ENCODE data around the gene MGA. TPM values are rescaled to one million over a fixed set of nuclear protein-coding genes. Genes with fewer than 3 reads are reported as not detected.

MGA gene
- total RNA-seq, 4 donors from 2014 or later = 25.3 to 39.4 (median 31.5) TPM

- Histone ChIP-seq H3K4me3 (peak overlapping the region; percentile 73 to 91 (median 86)), H3K4me1 (peaks cover 50 to 77% (median 72%) of the 10 kb centered on the region in 4 donors), H3K36me3 (peaks cover 0 to 3% (median 0%) of the 10 kb centered on the region in 4 donors), H3K9me3 (no peaks in the 10 kb centered on the region), H3K27ac (replicated peaks in 1 of 4) (peak overlapping the region; percentile 83 to 95 (median 88)), H3K27me3 (no peaks in the 10 kb centered on the region)
- WGBS = 37% methylated on average over 2 of the region's 2 CpGs
- intact Hi-C loops (cut with DNase I) = no loop called here
- DNase-seq (ENCODE audit: extremely low spot score) = peak; percentile 29
- no peak for TF ChIP-seq POLR2A (IDR thresholded peaks at IDR 0.05; ENCODE audit: low read depth)
- no peak for TF ChIP-seq CTCF (IDR thresholded peaks at IDR 0.05)
- no peak for TF ChIP-seq EP300 (IDR thresholded peaks at IDR 0.05)
- TF ChIP-seq POLR2AphosphoS5 (IDR thresholded peaks at IDR 0.05) = no peak
Observed at GRCh38 chr15:41775651-41776050, 115.4 kb downstream of the MGA start.

GRCh38 chr15:41777421-41777973 is 117.3 kb downstream of the MGA start:
- peaks cover 55 to 85% (median 81%) of the 10 kb centered on the region in 4 donors for H3K4me1 ChIP-seq
- intact Hi-C loops (cut with DNase I) = no loop called here
- 67% methylated on average over 1 of the region's 1 CpG for WGBS

GRCh38 chr15:41778521-41778920 is 118.3 kb downstream of the MGA start:
- H3K9me3 ChIP-seq = no peaks in the 10 kb centered on the region
- DNase-seq (ENCODE audit: extremely low spot score) = no peak
- no peak for TF ChIP-seq POLR2A (IDR thresholded peaks at IDR 0.05; ENCODE audit: low read depth)
- TF ChIP-seq EP300 (IDR thresholded peaks at IDR 0.05) = no peak
- TF ChIP-seq POLR2AphosphoS5 (IDR thresholded peaks at IDR 0.05) = no peak
- TF ChIP-seq CTCF (IDR thresholded peaks at IDR 0.05) = no peak
- peaks cover 0 to 3% (median 0%) of the 10 kb centered on the region in 4 donors for H3K36me3 ChIP-seq
- no peak overlapping the region for H3K4me3 ChIP-seq
- H3K27me3 ChIP-seq = no peaks in the 10 kb centered on the region
- 46% methylated on average over 1 of the region's 1 CpG for WGBS
- H3K4me1 ChIP-seq = peaks cover 48 to 85% (median 73%) of the 10 kb centered on the region in 4 donors
- H3K27ac ChIP-seq (replicated peaks in 1 of 4) = peak overlapping the region; percentile 54 to 95 (median 82)
- intact Hi-C loops (cut with DNase I) = no loop called here

More at GRCh38 chr15:41777421-41777973, 117.3 kb downstream of the MGA start:
- TF ChIP-seq EP300 (IDR thresholded peaks at IDR 0.05) = no peak
- no peak for TF ChIP-seq POLR2AphosphoS5 (IDR thresholded peaks at IDR 0.05)
- TF ChIP-seq POLR2A (IDR thresholded peaks at IDR 0.05; ENCODE audit: low read depth) = no peak
- no peak for TF ChIP-seq CTCF (IDR thresholded peaks at IDR 0.05)
- DNase-seq (ENCODE audit: extremely low spot score) = peak; percentile 34
- Histone ChIP-seq H3K9me3 (no peaks in the 10 kb centered on the region), H3K4me3 (peak overlapping the region in 1 of 4 donors; percentile 73), H3K27me3 (no peaks in the 10 kb centered on the region), H3K36me3 (peaks cover 0 to 3% (median 0%) of the 10 kb centered on the region in 4 donors), H3K27ac (replicated peaks in 1 of 4) (peak overlapping the region; percentile 54 to 95 (median 82))

- TF ChIP-seq EP300 (IDR thresholded peaks at IDR 0.05) = no peak
- peak in 1 of 2 donors; percentile 36 for TF ChIP-seq POLR2AphosphoS5 (IDR thresholded peaks at IDR 0.05)
- H3K4me1 ChIP-seq = peaks cover 44 to 79% (median 69%) of the 10 kb centered on the region in 4 donors
- no peaks in the 10 kb centered on the region for H3K27me3 ChIP-seq
- H3K4me3 ChIP-seq = no peak overlapping the region
- peak; percentile 50 for DNase-seq (ENCODE audit: extremely low spot score)
- peaks cover 0 to 3% (median 0%) of the 10 kb centered on the region in 4 donors for H3K36me3 ChIP-seq
- WGBS = 62% methylated on average over 4 of the region's 4 CpGs
- H3K27ac ChIP-seq (replicated peaks in 1 of 4) = peak overlapping the region; percentile 54 to 95 (median 82)
- intact Hi-C loops (cut with DNase I) = no loop called here
- no peaks in the 10 kb centered on the region for H3K9me3 ChIP-seq
Observed at GRCh38 chr15:41779662-41780157, 119.5 kb downstream of the MGA start.

GRCh38 chr15:41780266-41780665 is 120.1 kb downstream of the MGA start:
- 26% methylated on average over 2 of the region's 2 CpGs for WGBS
- TF ChIP-seq CTCF (IDR thresholded peaks at IDR 0.05) (no peak), POLR2A (IDR thresholded peaks at IDR 0.05; ENCODE audit: low read depth) (no peak), POLR2AphosphoS5 (IDR thresholded peaks at IDR 0.05) (no peak), EP300 (IDR thresholded peaks at IDR 0.05) (no peak)
- peaks cover 0 to 3% (median 0%) of the 10 kb centered on the region in 4 donors for H3K36me3 ChIP-seq
- H3K9me3 ChIP-seq = no peaks in the 10 kb centered on the region
- no peak overlapping the region for H3K4me3 ChIP-seq
- peaks cover 41 to 73% (median 65%) of the 10 kb centered on the region in 4 donors for H3K4me1 ChIP-seq
- intact Hi-C loops (cut with DNase I) = no loop called here
- DNase-seq (ENCODE audit: extremely low spot score) = peak; percentile 75
- H3K27ac ChIP-seq (replicated peaks in 1 of 4) = peak overlapping the region; percentile 54 to 95 (median 82)
- H3K27me3 ChIP-seq = no peaks in the 10 kb centered on the region

All from esophagus muscularis mucosa (tissue), 4 donors.